HG02885 (cell line): ENCODE measurements around the gene GAA.

Source experiments
- ATAC-seq: cut with Tn5 transposase; IDR thresholded peaks from one replicate; pipeline ENCODE4 v1.9.1; 2021; ENCODE audit warnings: mild to moderate bottlenecking; ENCODE audit not compliant: unreplicated experiment, poor library complexity

The GAA gene

GRCh38 chr17:80102664-80103448, 1.5 kb downstream of the GAA start:
- ATAC-seq = no peak

DNA sequence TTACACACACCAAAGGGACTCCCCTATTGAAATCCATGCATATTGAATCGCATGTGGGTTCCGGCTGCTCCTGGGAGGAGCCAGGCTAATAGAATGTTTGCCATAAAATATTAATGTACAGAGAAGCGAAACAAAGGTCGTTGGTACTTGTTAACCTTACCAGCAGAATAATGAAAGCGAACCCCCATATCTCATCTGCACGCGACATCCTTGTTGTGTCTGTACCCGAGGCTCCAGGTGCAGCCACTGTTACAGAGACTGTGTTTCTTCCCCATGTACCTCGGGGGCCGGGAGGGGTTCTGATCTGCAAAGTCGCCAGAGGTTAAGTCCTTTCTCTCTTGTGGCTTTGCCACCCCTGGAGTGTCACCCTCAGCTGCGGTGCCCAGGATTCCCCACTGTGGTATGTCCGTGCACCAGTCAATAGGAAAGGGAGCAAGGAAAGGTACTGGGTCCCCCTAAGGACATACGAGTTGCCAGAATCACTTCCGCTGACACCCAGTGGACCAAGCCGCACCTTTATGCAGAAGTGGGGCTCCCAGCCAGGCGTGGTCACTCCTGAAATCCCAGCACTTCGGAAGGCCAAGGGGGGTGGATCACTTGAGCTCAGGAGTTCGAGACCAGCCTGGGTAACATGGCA, 2.2 kb downstream of the GAA start:
- ATAC-seq = no peak

DNA sequence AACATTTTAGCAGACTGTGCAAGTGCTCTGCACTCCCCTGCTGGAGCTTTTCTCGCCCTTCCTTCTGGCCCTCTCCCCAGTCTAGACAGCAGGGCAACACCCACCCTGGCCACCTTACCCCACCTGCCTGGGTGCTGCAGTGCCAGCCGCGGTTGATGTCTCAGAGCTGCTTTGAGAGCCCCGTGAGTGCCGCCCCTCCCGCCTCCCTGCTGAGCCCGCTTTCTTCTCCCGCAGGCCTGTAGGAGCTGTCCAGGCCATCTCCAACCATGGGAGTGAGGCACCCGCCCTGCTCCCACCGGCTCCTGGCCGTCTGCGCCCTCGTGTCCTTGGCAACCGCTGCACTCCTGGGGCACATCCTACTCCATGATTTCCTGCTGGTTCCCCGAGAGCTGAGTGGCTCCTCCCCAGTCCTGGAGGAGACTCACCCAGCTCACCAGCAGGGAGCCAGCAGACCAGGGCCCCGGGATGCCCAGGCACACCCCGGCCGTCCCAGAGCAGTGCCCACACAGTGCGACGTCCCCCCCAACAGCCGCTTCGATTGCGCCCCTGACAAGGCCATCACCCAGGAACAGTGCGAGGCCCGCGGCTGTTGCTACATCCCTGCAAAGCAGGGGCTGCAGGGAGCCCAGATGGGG, 3.1 kb downstream of the GAA start:
- no peak for ATAC-seq

DNA sequence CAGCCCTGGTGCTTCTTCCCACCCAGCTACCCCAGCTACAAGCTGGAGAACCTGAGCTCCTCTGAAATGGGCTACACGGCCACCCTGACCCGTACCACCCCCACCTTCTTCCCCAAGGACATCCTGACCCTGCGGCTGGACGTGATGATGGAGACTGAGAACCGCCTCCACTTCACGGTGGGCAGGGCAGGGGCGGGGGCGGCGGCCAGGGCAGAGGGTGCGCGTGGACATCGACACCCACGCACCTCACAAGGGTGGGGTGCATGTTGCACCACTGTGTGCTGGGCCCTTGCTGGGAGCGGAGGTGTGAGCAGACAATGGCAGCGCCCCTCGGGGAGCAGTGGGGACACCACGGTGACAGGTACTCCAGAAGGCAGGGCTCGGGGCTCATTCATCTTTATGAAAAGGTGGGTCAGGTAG, 3.6 kb downstream of the GAA start:
- ATAC-seq = no peak

DNA sequence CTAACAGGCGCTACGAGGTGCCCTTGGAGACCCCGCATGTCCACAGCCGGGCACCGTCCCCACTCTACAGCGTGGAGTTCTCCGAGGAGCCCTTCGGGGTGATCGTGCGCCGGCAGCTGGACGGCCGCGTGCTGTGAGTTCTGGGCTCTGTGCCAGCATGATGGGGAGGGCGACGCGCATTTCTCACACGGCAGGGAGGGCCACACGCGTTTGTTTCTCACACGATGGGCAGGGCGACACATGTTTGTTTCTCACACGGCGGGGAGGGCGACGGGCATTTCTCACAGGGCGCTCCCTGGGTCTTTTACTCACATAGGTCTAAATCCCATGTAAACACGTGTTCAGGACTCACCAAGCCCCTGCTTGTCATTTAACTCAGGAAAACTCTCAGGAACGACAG, 4.4 kb downstream of the GAA start:
- no peak for ATAC-seq

DNA sequence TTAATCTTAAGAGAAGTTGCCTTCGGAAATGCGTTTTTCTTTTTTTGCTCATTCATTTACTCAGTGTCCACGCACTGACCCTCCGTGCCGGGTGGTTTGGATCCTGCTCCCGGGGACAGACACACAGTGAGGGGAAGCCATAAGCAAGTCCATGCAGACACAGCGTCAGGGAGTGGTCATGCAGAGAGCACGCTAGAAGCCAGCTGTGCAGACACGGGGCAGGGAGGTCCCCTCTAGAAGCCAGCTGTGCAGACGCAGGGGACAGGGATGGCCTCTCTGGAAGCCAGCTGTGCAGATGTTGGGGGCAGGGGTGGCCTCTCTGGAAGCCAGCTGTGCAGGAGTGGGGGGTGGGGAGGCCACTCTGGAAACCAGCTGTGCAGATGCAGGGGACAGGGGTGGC, 4.8 kb downstream of the GAA start:
- ATAC-seq = no peak

DNA sequence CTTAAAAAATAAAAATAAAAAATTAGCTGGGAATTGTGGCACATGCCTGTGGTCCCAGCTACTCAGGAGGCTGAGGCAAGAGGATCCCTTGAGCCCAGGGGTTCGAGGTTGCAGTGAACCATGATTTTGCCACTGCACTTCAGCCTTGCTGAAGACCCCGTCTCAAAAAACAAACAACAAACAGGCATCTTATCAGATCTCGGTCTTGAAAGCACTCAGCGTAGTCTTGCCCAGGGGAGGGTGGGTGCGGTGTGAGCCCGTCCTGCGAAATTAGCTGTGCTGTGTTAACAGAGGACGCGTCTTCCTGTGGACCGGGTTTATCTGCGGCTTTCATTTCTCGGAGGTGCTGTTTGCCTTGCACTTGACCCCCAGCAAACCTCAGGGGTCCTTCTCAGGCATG, 5.4 kb downstream of the GAA start:
- ATAC-seq = no peak

GRCh38 chr17:80107231-80108021, 6.0 kb downstream of the GAA start:
- no peak for ATAC-seq

DNA sequence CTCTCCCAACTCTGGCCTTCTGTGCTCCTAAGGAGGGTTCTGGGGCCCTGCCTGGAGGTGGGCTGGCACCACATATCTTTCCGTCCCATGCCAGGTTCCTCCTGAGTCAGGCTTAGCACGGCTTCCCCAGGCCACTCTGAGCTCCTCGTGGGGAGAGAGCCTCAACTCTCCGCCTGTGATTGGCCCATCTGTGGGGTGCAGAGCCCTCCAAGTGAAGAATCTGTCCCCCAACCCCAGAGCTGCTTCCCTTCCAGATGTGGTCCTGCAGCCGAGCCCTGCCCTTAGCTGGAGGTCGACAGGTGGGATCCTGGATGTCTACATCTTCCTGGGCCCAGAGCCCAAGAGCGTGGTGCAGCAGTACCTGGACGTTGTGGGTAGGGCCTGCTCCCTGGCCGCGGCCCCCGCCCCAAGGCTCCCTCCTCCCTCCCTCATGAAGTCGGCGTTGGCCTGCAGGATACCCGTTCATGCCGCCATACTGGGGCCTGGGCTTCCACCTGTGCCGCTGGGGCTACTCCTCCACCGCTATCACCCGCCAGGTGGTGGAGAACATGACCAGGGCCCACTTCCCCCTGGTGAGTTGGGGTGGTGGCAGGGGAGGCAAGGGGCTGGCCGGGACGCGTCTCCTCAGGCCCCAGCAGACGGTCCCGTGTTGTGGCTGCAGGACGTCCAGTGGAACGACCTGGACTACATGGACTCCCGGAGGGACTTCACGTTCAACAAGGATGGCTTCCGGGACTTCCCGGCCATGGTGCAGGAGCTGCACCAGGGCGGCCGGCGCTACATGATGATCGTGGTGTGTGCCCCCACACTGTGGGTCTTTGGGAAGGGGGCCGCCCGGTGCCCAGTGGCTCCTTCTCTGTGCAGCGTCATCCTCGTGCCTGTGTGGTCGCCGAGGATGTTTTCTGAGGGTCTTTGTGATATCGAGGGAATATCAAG, 6.9 kb downstream of the GAA start:
- ATAC-seq = no peak

DNA sequence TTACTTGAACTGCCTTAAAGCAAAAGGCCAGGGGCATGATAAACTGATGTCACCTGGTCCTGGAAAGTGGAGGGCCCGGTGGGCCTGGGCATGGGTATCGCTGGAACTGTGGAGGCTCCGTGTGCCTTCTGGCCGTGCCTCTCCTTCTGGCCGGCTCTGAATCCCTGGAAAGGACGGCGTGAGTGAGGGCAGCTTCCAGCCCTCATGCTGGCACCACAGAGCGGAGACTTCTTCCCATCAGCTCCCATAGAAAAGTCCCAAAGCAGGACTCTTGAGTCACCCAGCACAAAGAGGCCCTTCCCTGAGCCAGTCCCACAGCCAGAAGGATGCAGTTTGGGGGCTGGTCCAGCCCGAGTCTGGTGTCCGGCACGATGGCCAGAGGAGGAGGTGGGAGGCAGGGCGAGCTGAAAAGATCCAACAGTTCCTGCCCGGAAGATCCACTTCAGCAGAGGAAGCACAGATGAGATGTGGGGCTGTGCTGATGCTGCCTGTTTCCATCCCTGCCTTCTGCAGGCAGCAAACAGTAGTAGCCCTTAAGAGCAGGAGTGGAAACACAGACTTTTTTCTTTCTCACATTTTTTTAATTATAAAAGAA, 7.8 kb downstream of the GAA start:
- no peak for ATAC-seq

DNA sequence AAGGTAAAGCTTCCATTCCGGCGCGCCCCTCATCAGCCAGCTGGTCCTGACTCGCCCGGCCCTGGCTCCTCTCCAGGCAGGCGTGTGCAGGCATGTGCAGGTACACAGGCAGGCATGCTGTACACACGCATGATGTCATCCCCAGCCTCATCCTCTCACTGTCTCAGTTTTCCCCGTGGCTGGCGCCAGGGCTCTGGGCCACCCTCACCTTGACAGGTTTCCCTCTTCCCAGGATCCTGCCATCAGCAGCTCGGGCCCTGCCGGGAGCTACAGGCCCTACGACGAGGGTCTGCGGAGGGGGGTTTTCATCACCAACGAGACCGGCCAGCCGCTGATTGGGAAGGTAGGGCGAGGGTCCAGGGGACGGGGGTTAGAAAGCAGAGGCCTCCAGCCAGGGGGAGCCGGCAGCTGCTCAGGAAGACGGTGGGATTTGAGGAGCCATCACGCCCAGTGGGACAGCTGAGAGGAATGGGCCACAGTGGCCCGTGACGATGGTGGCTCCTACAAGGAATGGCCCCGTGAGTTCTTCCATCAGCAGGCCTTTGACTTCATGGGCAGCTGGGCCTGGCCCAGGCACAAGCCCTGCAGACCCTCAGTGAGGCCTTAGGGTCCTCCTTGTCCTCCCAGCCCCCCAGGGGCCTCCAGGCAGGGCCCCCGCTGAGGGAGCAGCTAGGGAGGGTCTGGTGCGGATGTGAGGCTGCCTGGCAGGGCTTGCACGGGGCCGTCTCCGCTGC, 8.5 kb downstream of the GAA start:
- no peak for ATAC-seq

- ATAC-seq = no peak
These were observed 9.0 kb downstream of the GAA start for GRCh38 chr17:80110447-80110812.

DNA sequence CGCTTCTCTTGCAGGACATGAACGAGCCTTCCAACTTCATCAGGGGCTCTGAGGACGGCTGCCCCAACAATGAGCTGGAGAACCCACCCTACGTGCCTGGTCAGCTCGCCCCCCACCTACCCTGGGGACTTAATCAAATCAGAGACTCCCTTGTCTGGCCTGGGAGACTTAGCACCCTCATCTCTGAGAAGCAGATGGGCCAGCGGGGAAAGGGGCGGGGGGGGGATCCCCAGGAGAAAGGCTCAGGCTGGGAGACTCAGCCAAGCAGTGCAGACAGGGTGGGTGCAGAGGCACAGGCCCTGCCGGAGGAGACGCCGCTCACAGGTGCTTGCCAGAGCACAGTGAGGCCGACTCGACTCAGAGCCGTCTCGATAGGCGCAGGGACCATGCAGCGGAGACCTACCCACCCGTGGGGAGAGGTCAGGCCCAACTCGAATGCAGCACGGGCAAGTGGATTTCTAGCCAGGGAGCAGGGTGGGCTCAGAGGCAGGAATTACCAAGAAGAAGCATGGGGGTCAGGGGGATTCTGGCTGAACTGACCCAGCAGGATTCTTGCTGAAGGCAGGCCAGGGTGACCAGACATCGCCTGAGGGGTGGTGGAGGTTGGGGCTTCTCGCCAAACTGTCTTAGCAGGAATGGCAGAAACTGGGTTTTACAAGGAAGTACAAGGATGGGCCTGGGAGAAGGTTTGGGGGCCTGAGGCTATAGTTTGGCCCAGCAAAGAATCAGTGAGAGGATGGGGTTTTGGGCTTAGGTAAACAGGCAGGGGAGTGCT, 9.7 kb downstream of the GAA start:
- ATAC-seq = no peak

- no peak for ATAC-seq
These were observed 10.5 kb downstream of the GAA start for GRCh38 chr17:80111702-80112470.

GRCh38 chr17:80112471-80113032, 11.2 kb downstream of the GAA start:
- ATAC-seq = no peak

DNA sequence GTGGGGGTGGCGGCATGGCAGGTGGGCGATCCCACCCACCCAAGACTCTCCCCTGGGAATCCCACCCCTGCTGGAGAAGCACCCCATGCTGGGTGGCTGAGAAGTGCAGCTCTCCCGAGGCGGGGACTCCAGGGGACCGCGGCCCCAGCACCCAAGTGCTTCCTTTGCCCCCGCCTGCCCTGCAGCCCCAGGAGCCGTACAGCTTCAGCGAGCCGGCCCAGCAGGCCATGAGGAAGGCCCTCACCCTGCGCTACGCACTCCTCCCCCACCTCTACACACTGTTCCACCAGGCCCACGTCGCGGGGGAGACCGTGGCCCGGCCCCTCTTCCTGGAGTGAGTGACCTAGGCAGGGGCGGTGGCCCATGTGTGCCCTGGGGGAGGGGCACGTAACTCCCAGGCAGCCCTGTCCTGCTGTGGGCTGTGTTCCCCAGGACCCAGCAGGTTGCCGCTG, 11.7 kb downstream of the GAA start:
- ATAC-seq = no peak

- ATAC-seq = no peak
These were observed 13.4 kb downstream of the GAA start for GRCh38 chr17:80114758-80115157.
